HUES6 (cell line): Measurements from ENCODE around the gene GLB1L3.
A peak's percentile ranks its signal among the peaks of the same experiment; 100 is the strongest.

Source experiments
- H3K27ac ChIP-seq: 2 replicates; pipeline ENCODE4 v1.7.0; 2013; ENCODE audit warnings: low read depth, mild to moderate bottlenecking, low read length, inconsistent platforms
- H3K27me3 ChIP-seq: 2 replicates; pipeline ENCODE4 v1.6.1; 2013; ENCODE audit warnings: low read length; ENCODE audit not compliant: control insufficient read depth, insufficient read depth
- H3K36me3 ChIP-seq: 2 replicates; pipeline ENCODE4 v1.6.1; 2013; ENCODE audit warnings: low read length; ENCODE audit not compliant: control insufficient read depth, insufficient read depth
- H3K4me1 ChIP-seq: 2 replicates; pipeline ENCODE4 v1.6.1; 2013; ENCODE audit warnings: low read length; ENCODE audit not compliant: control insufficient read depth, insufficient read depth
- H3K4me3 ChIP-seq: 2 replicates; pipeline ENCODE4 v1.5.1; 2013; ENCODE audit warnings: low read depth, low read length
- H3K9ac ChIP-seq: one replicate; pipeline ENCODE4 v1.6.1; 2013; ENCODE audit warnings: mild to moderate bottlenecking, low read length
- H3K9me3 ChIP-seq: 2 replicates; pipeline ENCODE4 v1.6.1; 2013; ENCODE audit warnings: low read depth, low read length; ENCODE audit not compliant: control insufficient read depth, insufficient read depth

Gene GLB1L3

DNA sequence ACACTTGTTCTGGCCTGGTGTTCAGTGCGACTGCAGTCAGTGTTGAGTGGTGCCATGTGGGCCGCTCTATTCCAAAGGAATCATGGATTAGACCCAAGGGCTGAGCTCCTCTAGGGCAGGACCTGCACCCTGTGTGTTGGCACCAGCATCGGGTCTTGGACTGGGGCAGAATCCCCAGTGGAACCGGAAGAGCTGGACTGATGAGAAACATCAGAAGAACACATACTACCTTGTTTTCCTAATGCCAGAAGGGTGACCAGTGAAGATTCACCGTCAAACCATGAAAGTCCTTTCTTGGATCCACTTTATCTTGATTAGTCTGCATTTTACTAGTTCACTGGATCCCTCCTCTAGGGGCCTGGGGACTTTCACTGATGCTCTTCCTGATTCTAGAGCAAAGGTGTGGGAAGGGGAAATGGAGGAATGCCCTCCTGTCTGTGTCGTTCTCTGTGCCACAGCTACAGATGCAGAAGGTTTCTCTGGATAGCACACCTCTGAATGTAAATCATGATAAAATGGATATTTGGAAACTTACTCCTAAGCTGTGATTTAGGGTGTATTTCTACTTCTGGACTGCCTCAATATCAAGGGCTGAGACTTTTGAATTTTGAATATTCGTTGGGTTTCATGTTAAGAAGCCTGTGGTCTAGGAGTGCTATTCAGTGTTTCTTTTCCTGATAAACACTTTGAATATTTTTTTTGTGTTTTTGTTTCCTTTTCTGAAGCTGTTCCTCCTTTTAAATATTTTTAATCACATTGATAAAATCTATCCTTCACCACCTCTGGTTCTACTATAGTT lies 11.0 kb upstream of the GLB1L3 start:
- H3K27ac ChIP-seq: no peak overlapping the region
- peaks cover 26% of the 10 kb centered on the region for H3K4me1 ChIP-seq
- H3K27me3 ChIP-seq: no peaks in the 10 kb centered on the region

DNA sequence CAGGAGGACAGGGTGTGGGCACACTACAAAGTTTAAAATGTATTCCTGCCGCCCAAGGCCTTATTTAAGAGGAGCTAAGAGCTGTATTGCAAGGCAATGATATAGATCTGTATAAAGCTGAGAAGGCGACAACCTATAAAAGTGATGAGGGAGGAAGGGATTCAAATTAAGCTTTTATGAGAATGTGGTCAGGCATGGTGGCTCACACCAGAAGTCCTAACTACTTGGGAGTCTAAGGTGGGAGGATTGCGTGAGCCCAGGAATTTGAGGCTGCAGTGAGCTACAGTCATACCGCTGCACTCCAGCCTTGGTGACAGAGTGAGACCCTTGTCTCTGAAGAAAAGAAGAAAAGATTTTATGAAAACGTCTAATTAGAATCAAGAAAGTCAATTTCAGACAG lies 9.7 kb upstream of the GLB1L3 start:
- no peak overlapping the region for H3K27ac ChIP-seq
- no peaks in the 10 kb centered on the region for H3K27me3 ChIP-seq
- H3K36me3 ChIP-seq: peaks cover 25% of the 10 kb centered on the region
- H3K9me3 ChIP-seq: no peaks in the 10 kb centered on the region
- H3K9ac ChIP-seq: no peak overlapping the region
- peaks cover 37% of the 10 kb centered on the region for H3K4me1 ChIP-seq
- H3K4me3 ChIP-seq: no peak overlapping the region

More for the DNA sequence above, 11.0 kb upstream of the GLB1L3 start:
- Histone ChIP-seq H3K4me3 (no peak overlapping the region), H3K9me3 (no peaks in the 10 kb centered on the region), H3K9ac (no peak overlapping the region), H3K36me3 (peaks cover 36% of the 10 kb centered on the region)

DNA sequence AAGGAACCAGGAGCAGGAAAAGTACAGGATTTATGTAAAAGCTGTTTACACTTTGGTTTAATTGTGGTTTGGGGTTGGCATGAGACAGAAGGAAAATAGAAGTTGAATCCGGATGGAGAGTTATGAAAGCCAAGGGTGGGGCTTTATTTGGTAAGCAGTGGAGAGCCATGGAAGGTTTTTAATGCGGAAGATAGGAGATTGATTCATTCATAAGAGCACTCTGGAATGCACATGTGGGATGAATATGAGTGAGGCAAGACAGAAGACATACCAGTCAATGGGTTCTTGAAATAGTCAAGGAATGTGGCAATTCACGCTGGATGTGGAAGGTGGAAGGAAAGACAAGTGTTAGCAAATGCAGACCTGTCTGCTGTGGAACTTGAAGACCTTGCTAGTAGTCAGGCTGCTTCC lies 9.3 kb upstream of the GLB1L3 start:
- Histone ChIP-seq H3K4me1 (peaks cover 41% of the 10 kb centered on the region), H3K27ac (no peak overlapping the region), H3K36me3 (peaks cover 21% of the 10 kb centered on the region), H3K9me3 (no peaks in the 10 kb centered on the region), H3K27me3 (no peaks in the 10 kb centered on the region), H3K9ac (no peak overlapping the region), H3K4me3 (no peak overlapping the region)

DNA sequence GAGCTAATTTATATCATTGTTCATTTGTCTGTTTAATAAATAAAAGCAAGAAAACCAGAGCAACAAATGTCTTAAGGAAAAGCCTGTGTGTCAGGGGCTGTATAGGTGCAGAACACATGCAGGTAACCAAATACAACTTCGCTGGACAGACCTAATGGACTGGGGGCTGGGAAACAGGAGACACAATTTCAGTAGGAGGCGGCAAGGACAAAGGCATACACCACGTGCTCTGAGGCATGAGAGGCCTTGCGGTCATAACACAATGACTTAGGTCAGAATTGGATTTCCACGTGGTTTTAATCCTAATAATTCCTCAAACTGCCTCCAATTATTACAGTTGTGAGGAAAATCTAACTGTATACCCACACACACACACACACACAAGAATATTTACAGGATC lies 8.7 kb upstream of the GLB1L3 start:
- H3K4me3 ChIP-seq: no peak overlapping the region
- H3K4me1 ChIP-seq: peaks cover 46% of the 10 kb centered on the region
- H3K9ac ChIP-seq: no peak overlapping the region
- no peaks in the 10 kb centered on the region for H3K27me3 ChIP-seq
- no peak overlapping the region for H3K27ac ChIP-seq
- H3K9me3 ChIP-seq: no peaks in the 10 kb centered on the region
- H3K36me3 ChIP-seq: peaks cover 14% of the 10 kb centered on the region

DNA sequence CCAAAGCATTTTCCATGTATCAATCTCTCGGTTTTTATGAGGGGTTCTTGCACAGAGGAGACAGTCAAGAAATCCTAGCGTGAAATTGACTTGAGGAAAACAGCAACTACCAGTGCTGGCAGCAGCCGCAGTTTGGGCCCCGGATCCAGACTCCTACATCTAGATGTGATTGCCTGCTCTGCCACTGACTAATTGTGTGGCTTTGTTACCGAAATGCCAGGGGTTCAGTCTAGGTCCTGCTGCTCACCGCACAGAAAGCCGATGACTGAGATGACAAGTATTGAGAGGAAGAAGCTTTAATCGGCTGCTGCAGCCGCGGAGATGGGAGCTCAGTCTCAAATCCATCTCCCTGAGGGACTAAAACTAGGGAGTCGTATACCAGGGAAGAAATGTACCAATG lies 8.2 kb upstream of the GLB1L3 start:
- Histone ChIP-seq H3K27me3 (no peaks in the 10 kb centered on the region), H3K4me1 (peaks cover 51% of the 10 kb centered on the region), H3K4me3 (no peak overlapping the region), H3K27ac (no peak overlapping the region), H3K9me3 (no peaks in the 10 kb centered on the region), H3K36me3 (peaks cover 9% of the 10 kb centered on the region), H3K9ac (no peak overlapping the region)

DNA sequence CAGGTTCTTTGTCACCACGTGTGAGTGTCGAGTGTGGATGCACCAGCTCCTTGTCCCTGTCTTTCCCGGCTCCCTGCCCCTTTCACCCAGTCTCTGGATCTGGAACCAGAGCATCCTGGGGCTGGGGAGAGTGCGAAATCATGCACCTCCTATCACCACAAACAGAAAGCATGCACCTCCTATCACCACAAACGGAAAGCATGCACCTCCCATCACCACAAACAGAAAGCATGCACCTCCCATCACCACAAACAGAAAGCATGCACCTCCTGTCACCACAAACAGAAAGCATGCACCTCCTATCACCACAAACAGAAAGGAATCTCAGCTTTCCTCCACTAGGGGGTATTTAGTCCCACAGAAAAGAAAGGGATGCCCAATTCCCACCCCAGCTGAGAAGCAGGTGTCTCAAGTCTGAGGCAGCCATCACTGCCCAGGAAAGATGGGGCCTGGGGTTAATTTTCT lies 5.9 kb upstream of the GLB1L3 start:
- H3K9ac ChIP-seq: no peak overlapping the region
- no peaks in the 10 kb centered on the region for H3K9me3 ChIP-seq
- no peak overlapping the region for H3K27ac ChIP-seq
- H3K4me3 ChIP-seq: no peak overlapping the region
- peaks cover 10% of the 10 kb centered on the region for H3K27me3 ChIP-seq
- H3K4me1 ChIP-seq: peaks cover 69% of the 10 kb centered on the region
- H3K36me3 ChIP-seq: no peaks in the 10 kb centered on the region

DNA sequence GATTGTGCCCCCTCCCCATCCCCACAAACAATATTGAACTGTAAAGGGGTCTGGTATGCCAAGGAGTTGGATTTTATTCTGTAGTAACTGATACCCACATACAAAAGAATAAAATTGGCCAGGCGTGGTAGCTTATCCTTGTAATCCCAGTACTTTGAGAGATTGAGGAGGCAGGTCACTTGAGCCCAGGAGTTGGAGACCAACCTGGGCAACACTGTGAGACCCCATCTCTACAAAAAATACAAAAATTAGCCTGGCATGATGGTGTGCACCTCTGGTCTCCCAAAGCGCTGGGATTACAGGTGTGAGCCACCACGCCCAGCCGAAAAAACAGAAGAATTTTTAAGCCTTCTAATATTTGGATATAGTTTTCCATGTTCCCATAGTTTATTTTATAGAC lies 4.2 kb upstream of the GLB1L3 start:
- H3K9me3 ChIP-seq: no peaks in the 10 kb centered on the region
- 0 out of 2 replicates have a peak overlapping the region, but pooled peaks have one; percentile 5 for H3K27ac ChIP-seq
- H3K27me3 ChIP-seq: peaks cover 21% of the 10 kb centered on the region
- no peak overlapping the region for H3K4me3 ChIP-seq
- peaks cover 59% of the 10 kb centered on the region for H3K4me1 ChIP-seq
- no peak overlapping the region for H3K9ac ChIP-seq
- H3K36me3 ChIP-seq: no peaks in the 10 kb centered on the region

DNA sequence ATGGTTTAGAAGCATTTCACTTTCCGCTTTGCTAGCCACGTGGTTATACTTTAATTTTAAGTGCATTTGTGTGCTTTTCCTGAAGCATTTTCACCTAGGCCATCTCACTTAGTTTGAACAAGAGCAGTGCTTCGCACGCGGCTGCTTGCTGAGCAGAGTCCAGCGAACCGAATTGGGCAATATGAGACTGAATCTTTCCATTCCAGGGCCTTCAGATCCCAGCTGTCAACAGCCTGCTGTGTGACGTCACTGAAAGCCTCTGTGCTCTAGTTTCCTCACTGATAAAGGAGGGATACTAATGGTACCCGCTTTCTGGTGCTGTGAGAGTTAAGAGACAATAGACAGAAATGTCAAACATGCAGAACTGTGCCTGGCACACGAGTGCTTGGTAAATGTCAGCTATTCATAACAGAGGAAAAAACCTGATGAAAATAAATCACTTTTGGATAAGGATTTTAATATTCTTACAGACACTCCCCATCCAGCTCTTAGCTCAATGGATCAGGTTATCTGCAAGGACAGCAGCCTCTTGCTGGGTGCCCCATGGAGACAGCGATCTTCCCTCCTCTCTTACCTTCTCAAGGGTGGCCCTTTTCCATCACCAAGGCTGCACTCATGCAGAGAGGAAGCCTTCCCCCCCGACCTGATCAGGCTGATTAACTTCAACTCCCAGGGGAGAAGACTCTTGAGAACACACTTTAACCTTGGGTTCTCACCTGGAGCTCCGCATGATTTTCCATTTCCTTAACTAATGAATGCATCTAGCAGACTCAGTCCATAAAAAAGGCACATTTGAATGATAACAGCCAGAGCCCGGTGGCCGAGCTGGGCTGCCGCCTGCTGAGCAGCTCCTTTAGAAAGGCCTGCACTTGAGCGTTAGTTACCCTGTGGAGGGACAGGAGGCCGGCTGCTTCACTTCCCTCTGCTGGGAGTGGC lies 3.5 kb upstream of the GLB1L3 start:
- Histone ChIP-seq H3K4me3 (peak overlapping the region; percentile 78), H3K27me3 (peaks cover 25% of the 10 kb centered on the region), H3K27ac (peak overlapping the region; percentile 5; the same call in 1 of the 2 replicates), H3K36me3 (no peaks in the 10 kb centered on the region), H3K4me1 (peaks cover 53% of the 10 kb centered on the region), H3K9ac (peak overlapping the region; percentile 9), H3K9me3 (no peaks in the 10 kb centered on the region)

DNA sequence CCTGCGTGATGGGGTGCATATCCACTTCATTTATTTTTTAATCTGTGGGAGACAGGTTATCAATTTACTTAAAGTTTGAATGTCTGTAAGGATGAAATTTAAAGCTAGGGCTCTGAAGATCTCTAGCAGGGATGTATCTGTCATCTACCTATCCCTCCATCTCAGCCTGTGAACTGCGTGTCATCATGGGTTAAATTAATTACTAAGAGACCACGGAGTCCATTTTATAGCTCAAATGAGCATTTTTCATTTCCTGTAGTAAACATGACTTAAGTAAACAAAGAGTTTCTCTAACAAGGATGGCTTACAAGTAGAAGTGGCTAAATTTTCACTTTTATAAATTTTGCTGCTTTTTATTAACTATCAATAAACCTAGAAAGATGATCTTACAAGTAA lies 2.9 kb upstream of the GLB1L3 start:
- H3K27me3 ChIP-seq: peaks cover 25% of the 10 kb centered on the region
- H3K27ac ChIP-seq: no peak overlapping the region; the same call in 1 of the 2 replicates
- H3K9ac ChIP-seq: no peak overlapping the region
- H3K9me3 ChIP-seq: peaks cover under 1% of the 10 kb centered on the region; the same call in 1 of the 2 replicates
- peaks cover 52% of the 10 kb centered on the region for H3K4me1 ChIP-seq
- peaks cover 3% of the 10 kb centered on the region; the same call in 1 of the 2 replicates for H3K36me3 ChIP-seq
- H3K4me3 ChIP-seq: peak overlapping the region; percentile 78

DNA sequence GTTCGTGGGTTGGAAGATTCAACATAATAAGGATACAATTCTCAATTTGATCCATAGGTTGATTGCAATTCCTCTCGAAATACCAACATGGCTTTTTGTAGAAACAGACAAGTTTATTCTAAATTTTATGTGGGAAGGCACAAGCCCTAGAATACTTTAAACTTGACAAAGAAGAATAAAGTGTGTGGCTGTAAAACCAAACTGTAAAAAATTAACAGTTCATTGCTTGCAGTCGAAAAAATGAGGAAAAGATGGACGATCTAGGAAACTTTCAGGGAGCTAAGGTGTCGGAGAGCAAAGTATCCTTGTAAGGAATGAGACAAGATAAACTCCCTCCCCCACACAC lies 1.0 kb upstream of the GLB1L3 start:
- Histone ChIP-seq H3K27me3 (peaks cover 25% of the 10 kb centered on the region), H3K9me3 (peaks cover 3% of the 10 kb centered on the region; the same call in 1 of the 2 replicates), H3K9ac (peak overlapping the region; percentile 75), H3K4me3 (peak overlapping the region; percentile 78), H3K27ac (no peak overlapping the region; the same call in 1 of the 2 replicates), H3K36me3 (peaks cover 9% of the 10 kb centered on the region; the same call in 1 of the 2 replicates), H3K4me1 (peaks cover 49% of the 10 kb centered on the region)
